Testis (tissue), 2 donors: ENCODE results near the gene NPAS3.

ENCODE experiments used
- POLR2A ChIP-seq: fragments of 450-650 bp; IDR thresholded peaks from one replicate; pipeline ENCODE4 v1.6.1; 2017; ENCODE audit warnings: antibody characterized with exemption, mild to moderate bottlenecking, moderate library complexity
- TF ChIP-seq, protein P1 (sequence below), 3 experiments: fragments of 450-650 bp in 2 of 3; fragments of 200-600 bp in 1 of 3; sonication (generic) in 1 of 3; IDR thresholded peaks; one replicate each; pipeline ENCODE4 v1.5.1; 2016 to 2019; ENCODE audit warnings: antibody characterized with exemption in 3 of 3, mild to moderate bottlenecking in 2 of 3, moderate library complexity in 1 of 3

DNA sequence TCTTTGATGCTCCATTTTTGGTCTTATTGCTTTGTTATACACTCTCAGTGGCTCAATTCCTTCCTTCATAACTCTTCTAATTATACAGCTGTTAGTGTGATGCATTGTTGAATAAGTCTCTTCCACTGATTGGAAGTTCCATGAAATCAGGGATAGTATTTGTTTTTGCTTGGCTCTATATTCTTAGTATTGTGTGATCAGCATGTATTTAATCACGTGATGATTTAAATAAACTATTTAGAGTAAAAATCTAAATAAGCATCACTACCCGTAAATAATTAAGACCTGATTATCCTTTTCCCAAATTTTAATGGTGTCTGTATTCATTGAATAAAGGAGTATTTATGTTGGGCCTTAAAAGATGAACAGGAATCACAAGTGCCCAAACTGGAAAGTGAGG, 355.7 kb downstream of the NPAS3 start:
- TF ChIP-seq, protein P1, sequence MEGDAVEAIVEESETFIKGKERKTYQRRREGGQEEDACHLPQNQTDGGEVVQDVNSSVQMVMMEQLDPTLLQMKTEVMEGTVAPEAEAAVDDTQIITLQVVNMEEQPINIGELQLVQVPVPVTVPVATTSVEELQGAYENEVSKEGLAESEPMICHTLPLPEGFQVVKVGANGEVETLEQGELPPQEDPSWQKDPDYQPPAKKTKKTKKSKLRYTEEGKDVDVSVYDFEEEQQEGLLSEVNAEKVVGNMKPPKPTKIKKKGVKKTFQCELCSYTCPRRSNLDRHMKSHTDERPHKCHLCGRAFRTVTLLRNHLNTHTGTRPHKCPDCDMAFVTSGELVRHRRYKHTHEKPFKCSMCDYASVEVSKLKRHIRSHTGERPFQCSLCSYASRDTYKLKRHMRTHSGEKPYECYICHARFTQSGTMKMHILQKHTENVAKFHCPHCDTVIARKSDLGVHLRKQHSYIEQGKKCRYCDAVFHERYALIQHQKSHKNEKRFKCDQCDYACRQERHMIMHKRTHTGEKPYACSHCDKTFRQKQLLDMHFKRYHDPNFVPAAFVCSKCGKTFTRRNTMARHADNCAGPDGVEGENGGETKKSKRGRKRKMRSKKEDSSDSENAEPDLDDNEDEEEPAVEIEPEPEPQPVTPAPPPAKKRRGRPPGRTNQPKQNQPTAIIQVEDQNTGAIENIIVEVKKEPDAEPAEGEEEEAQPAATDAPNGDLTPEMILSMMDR (IDR thresholded peaks at IDR 0.05) = no peak
- TF ChIP-seq POLR2A = no peak
